Fibroblast of skin of abdomen (primary cell): Measurements from ENCODE around the gene AP1M2.
"Not testable (repeated sequence)": the region's sequence is repeated elsewhere in the genome, so short reads cannot be mapped to it uniquely, and the experiment has no call there.

Experiments
- DNase-seq: peaks from one replicate; pipeline ENCODE4 v3.0.0-alpha.2; 2013

AP1M2 gene

GRCh38 chr19:10565028-10565566, 22.0 kb downstream of the AP1M2 start:
- peak; percentile 41 for DNase-seq

GRCh38 chr19:10562609-10563008, 24.5 kb downstream of the AP1M2 start:
- no peak for DNase-seq

GRCh38 chr19:10560154-10560553, 27.0 kb downstream of the AP1M2 start:
- no peak for DNase-seq

- no peak for DNase-seq
These were observed 29.4 kb downstream of the AP1M2 start for GRCh38 chr19:10557603-10558197.

- no peak for DNase-seq
These were observed 31.5 kb downstream of the AP1M2 start for GRCh38 chr19:10555610-10555973.

- no peak for DNase-seq
These were observed 32.1 kb downstream of the AP1M2 start for GRCh38 chr19:10554760-10555609.

GRCh38 chr19:10553943-10554381, 33.1 kb downstream of the AP1M2 start:
- no peak for DNase-seq

- DNase-seq: no peak
These were observed 33.9 kb downstream of the AP1M2 start for GRCh38 chr19:10553087-10553667.

- no peak for DNase-seq
These were observed 34.5 kb downstream of the AP1M2 start for GRCh38 chr19:10552510-10553053.

- DNase-seq: no peak
These were observed 35.3 kb downstream of the AP1M2 start for GRCh38 chr19:10551698-10552301.

- not testable (repeated sequence) for DNase-seq
These were observed 36.1 kb downstream of the AP1M2 start for GRCh38 chr19:10551006-10551405.

GRCh38 chr19:10550336-10550735, 36.8 kb downstream of the AP1M2 start:
- no peak for DNase-seq

- DNase-seq: no peak
These were observed 37.4 kb downstream of the AP1M2 start for GRCh38 chr19:10549733-10550132.

- no peak for DNase-seq
These were observed 38.3 kb downstream of the AP1M2 start for GRCh38 chr19:10548746-10549276.

GRCh38 chr19:10546817-10547216, 40.3 kb downstream of the AP1M2 start:
- no peak for DNase-seq

- no peak for DNase-seq
These were observed 42.3 kb downstream of the AP1M2 start for GRCh38 chr19:10544753-10545251.

GRCh38 chr19:10544242-10544752, 42.8 kb downstream of the AP1M2 start:
- no peak for DNase-seq

GRCh38 chr19:10543420-10544241, 43.5 kb downstream of the AP1M2 start, which contains the start of gene ATG4D:
Gene ATG4D (plus strand): TSS chr19:10543904. CDS start chr19:10544091, 187 bp downstream.
- DNase-seq: peak; percentile 61

GRCh38 chr19:10543059-10543419, 44.1 kb downstream of the AP1M2 start:
- DNase-seq: no peak

GRCh38 chr19:10539016-10539415, 48.1 kb downstream of the AP1M2 start:
- not testable (repeated sequence) for DNase-seq
